ENCODE data around the gene COL4A1.

GRCh38 chr13:110155072-110155471 is 151.9 kb downstream of the COL4A1 start:
- TF ChIP-seq CTCF (conservative IDR thresholded peaks at IDR 0.05; ENCODE audit: low read length) (no peak), EZH2phosphoT487 (IDR thresholded peaks at IDR 0.05; ENCODE audit: borderline replicate concordance) (no peak)

Measured in Loucy (cell line).